Activated CD4-positive, CD25-positive, alpha-beta regulatory T cell treated with anti-CD3 and anti-CD28 coated beads, Interleukin-2, amount 50 U/mL, for 24 hours (primary cell): Measurements from ENCODE around the gene NPHP1.
"Not testable (repeated sequence)": the region's sequence is repeated elsewhere in the genome, so short reads cannot be mapped to it uniquely, and the experiment has no call there.

Experiments used
- ATAC-seq, 2 donors: fragments of 150-1000 bp; cut with Tn5 transposase; one replicate each; pipeline ENCODE4 v1.10.0; 2021; ENCODE audit warnings: mild to moderate bottlenecking in 1 of 2, moderate library complexity in 1 of 2

Gene NPHP1

DNA sequence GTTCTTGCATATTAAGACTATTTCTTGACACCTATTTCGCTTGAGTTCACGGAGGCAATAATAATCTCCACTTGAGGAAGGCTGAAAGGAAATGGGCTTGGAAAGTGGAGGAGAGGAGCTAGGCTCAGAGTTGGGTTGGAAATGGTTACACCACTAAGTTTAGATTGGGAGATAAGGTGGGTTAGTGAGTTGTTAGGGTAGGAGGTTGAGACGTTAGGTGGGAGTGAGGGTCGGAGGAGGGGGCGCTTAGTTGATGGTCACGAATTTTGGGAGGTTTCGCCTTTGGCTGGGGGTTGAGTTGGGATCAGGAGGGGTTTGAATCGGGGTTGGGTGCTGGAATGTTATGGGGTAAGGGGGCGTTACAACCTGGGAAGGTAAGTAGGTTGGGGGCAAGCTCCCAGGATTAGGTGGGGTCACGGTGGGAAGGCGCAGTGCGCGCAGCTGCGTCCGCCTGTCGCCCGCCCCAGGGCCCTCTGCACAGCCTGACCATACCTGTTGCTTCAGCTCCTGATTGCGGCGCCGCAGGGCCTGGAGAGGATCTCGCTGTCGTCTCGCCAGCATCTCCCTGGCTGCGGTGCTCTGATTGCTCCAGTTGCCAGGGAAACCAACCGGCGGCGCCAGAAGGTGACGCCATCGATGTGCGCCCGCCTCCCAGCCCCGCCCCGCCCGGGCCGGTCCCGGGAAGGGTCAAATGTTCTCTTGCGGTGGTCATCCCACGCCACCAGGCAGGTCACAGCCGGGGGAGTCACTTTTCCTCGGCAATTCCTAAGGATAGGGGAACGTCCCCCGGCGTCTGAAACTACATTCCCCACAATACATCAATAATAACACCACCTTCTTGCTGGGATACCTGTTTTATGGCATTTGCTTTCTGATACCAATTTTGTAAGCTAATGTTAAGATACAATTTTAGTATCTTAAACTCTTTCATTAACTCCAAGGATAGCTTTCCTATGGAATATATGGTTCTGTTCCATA is at the start of gene NPHP1:
TSS of gene NPHP1 (minus strand) at position 606 of the 978 bp plus-strand sequence. CDS start at position 561, 45 bp downstream.
- ATAC-seq, result peak; percentile 86 to 92

DNA sequence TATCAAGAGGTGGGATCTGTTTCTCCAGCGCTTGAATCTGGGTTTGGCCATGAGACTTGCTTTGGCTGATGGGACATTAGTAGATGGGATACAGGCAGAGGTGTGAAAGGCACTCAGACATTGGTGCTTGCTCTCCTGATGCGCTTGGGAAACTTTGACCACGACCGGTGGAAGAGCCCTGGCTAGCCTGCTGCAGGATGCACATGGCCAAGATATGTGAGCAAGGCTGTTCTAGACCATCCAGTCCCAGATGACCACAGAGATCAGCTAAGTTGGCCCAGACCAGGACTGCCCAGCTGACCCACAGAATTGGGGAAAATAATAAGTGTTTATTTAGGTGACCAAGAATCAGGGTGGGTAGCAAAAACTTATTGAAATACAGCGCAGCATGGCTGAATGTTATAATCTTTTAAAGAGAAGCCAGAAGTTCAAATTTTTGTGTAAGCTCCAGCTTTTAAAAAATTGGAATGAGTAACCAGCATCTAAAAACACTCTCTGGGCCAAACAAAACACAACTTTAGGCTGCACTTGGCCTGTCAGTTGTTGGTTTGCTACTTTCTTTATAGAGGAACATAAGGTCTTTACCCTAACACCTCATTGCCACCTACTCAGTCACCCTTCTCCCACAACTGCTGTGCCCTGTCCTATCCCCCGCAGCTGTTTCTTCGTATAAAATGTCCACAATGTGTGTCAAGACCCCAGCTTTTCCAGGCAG is 43.4 kb upstream of the NPHP1 start:
- ATAC-seq, result not testable (repeated sequence)

- ATAC-seq, result peak; percentile 17
Observed at GRCh38 chr2:110245488-110246435, 40.9 kb upstream of the NPHP1 start.

DNA sequence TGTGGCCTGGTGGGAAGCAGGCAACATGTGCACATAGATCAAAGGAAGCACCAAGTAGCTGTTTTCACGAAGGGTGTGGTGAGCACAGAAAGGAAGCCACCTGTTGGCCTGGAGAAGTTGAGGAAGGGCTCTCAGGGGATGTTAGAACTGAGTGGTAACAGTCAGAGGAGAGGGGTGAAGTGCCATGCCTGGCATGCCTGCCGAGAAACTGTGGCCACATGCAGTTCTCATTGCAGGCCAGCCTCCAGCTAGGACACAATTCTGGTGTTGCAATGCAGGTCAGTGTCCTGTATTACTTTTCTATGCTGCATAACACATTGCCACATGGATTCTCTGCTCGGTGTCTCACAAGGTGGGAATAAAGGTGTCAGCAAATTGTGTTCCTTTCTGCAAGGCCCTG is 38.5 kb upstream of the NPHP1 start:
- ATAC-seq, result not testable (repeated sequence)

DNA sequence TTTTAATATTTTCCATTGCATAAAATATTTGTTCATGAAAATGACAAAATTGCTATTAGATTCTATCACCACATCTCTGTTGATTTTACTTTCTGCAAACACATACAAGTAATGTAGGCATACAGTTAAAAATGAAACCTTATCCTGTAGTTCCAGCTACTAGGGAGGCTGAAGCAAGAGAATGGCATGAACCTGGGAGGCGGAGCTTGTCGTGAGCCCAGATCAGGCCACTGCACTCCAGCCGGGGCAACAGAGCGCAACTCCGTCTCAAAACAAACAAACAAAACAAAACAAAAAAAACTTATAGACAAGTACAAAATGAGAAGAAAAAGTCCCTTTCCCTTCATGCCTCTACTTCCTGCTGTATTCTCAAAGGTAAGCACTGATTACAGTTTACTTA is 29.7 kb upstream of the NPHP1 start:
- not testable (repeated sequence) for ATAC-seq

GRCh38 chr2:110229886-110230285 is 25.1 kb upstream of the NPHP1 start:
- ATAC-seq, result not testable (repeated sequence)

- ATAC-seq, result not testable (repeated sequence)
Observed at GRCh38 chr2:110222626-110223025, 17.8 kb upstream of the NPHP1 start.

DNA sequence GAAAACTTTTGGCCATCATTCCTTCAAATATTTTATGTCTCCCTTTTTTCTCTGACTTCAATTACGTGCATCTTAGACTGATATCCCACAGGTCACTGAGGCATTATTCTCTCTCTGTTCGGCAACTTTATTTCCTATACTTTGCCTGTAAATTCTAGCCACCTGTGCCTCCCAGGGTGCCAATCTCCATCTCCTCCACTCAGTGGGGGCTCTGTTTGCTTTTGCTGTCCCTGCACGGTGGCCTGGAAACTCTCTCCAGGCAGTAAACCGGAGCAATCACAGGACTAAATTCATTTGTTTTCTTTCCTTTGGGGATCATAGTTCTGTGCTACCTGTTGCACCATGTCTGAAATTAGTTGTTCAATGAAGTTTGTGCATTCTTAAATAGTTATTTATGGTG is 17.1 kb upstream of the NPHP1 start:
- no peak for ATAC-seq

DNA sequence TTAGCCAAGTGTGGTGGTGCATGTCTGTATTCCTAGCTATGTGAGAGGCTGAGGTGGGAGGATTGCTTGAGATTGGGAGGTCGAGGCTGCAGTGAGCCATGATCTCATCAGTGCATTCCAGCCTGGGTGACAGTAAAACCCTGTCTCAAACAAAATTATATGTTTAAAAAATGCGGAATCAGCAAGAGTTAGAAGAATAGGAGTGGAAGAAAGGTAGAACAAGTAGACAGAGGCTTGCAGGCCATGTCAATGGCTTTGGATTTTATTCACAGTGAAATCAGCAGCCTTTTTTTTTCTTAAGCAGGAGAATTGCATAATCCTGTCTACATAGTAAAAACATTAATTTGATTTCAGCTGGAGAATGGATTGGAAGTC is 15.4 kb upstream of the NPHP1 start:
- ATAC-seq, result no peak

DNA sequence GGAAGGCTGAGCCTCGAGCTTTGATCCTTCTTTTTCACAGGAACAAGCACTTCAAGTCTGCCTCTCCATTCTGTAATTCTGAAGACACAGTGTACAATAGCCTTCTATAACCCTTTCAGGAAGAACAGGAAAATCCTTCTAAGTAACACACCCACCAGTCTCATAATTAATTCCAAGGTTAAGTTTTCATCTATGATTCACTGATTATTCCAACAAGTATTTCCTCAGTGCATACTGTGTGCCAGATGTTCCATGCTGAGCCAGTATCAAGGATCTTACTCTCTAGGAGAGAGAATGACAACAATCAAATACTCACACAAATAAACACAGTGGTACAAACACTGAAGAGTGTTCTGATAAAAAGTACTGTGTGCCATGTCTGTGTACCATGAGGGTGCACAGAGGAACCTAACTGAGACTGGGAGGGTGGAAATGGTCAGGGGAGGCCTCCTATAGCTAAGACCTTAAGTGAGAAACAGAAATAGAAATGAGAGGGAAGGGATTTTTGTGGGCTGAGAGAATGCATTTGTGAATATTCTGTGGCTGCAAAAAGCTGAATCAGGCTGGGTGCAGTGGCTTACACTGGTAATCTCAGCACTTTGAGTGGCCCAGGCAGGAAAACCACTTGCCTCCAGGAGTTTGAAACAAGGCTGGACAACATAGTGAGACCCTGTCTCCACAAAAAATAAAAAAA is 14.8 kb upstream of the NPHP1 start:
- ATAC-seq, result no peak

DNA sequence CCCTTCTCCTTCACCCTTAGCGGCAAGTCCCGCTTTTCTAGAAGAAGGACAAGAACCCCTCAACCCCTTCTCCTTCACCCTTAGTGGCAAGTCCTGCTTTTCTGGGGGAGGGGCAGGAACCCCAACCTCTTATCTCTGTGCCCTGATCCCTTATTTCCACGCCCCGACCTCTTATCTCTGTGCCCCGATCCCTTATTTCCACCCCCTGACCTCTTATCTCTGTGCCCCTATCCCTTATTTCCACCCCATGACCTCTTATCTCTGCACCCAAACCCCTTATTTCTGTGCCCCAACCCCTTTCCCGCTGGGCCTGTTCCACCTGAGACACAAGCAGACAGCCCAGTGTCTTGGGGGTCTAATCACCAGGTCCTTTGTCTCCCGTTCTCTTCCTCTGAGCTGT is 14.1 kb upstream of the NPHP1 start:
- ATAC-seq, result not testable (repeated sequence)

DNA sequence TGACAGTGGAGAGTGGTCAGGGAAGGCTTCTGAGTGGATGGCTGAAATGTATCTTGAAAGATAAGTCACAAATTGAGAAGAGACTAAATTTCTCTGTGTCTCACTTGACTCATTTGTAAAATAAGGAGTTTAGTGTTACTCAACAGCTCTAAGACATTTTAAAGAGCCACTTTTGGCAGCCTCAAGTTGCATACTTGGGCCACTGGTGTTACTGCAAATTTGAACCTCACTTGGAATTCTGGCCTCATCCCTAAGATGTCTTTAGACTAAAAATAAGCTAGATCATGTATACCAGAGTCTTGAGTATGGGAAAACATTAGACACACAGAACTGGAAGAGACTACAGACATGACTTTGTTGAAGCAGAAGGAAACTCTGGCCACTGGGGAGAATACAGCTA is 12.0 kb upstream of the NPHP1 start:
- no peak for ATAC-seq

DNA sequence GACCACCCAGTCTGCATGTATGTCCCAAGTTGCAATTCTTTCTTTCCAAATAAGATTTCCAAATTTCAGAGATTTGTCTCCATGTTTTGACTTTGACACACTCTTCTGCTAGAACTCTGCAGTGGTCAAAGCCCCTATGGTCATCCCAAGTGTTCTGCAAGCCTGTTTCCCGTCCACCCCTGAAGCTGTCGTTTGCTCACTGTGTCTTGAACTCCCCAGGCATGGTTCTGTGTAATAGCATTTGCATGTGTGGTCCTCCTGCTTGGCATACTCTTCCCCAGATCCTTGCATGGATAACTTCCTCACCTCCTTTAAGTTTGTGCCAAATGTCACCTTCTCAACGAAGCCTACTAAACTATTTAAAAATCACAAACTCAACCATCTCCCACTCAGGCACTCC is 11.4 kb upstream of the NPHP1 start:
- no peak for ATAC-seq

DNA sequence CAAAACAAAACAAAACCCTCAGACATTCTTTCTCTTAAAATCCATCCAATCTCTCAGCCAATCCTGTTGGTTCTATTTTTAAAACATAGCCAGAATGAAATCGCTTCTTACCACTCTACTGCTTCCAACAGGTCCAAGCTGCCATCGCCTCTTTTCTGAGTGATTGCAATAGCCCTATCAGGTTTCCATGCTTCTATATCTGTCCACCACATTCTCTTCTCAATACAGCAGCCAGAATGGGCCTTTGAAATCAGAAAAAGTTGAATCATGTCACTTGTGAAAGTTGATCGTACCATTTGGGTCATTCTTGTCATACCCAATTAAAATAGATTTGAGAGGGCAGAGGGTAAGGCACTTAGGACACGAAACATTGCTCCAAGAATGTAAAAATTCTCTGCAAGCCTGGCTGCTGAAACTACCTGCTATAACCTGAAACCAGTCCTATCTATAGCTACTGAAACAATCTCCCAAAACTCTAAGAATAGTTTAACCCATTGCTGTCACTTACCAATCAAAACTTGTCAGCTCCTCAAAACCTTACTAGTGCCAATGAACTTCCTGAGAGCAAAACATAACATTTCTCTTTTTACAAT is 10.8 kb upstream of the NPHP1 start:
- no peak for ATAC-seq

- ATAC-seq, result no peak
Observed at GRCh38 chr2:110215091-110215490, 10.3 kb upstream of the NPHP1 start.

GRCh38 chr2:110213522-110213921 is 8.7 kb upstream of the NPHP1 start:
- ATAC-seq, result not testable (repeated sequence)

GRCh38 chr2:110211938-110212858 is 7.4 kb upstream of the NPHP1 start, which contains the start of gene MTLN:
TSS of gene MTLN (minus strand) at chr2:110212547. CDS start at chr2:110212525, 22 bp downstream.
- ATAC-seq, result peak; percentile 84 to 91

DNA sequence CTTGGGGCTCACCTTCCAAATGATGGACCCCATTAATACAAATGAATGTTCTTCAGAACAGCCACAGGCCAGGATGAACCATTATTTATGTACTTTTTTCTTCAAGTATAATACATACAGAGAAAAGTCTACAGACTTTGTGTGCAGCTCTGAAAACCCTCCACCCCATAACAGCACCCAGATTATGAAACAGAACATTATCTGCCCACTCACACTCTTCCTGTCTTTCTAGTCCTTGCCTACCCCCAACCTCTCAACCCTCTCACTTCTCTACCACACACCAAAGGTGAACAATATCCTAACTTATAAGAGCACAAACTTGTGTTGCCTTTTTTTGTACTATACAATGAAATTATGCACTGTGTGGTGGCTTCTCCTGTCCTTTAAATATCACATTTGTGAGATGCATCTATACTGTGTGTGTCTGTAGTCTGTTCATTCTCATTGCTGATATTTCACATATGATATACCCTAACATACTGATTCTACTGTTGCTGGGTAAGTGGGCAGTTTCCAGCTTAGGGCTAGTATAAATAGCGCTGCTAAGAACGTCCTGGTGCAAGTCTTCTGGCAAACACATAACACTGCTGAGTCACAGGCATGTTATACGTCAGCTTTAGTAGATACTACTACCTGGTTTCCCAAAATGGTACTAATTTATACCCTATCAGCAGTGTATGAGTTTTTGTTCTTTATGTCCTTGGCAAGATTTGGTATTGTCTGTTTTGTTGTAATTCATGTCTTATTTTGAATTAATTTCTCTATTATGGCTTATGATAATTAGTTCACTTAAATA is 1.0 kb upstream of the NPHP1 start:
- no peak for ATAC-seq

GRCh38 chr2:110198016-110198415 is 6.8 kb downstream of the NPHP1 start:
- no peak for ATAC-seq
